IMR-90 (cell line): ENCODE measurements around the gene ZW10. TPM values are rescaled to one million over a fixed set of nuclear protein-coding genes. Genes with fewer than 3 reads are reported as not detected.

Experiments
- ATAC-seq: fragments of 200-7000 bp; cut with Tn5 transposase; 2 replicates; pipeline ENCODE4 v1.9.1; 2020; ENCODE audit warnings: low read depth, mild to moderate bottlenecking, moderate library complexity
- BruUV-seq: library from RNA; stranded (reverse); fragments of 400-500 nt; replicated peaks from 2 replicates; lab custom pipeline; 2021; lab: Mats Ljungman, UMichigan
- CTCF ChIA-PET: fragments of 300-600 bp; formaldehyde crosslinking; extraction: SDS; loops from one replicate; lab custom pipeline; 2021; ENCODE audit warnings: antibody characterized with exemption; lab: Yijun Ruan, JAX
- POLR2A ChIA-PET: fragments of 300-600 bp; sonication (Branson Sonifier 250); formaldehyde crosslinking; loops from one replicate; lab custom pipeline; 2022; ENCODE audit warnings: antibody characterized with exemption; ENCODE audit not compliant: unreplicated experiment; lab: Charles Lee
- DNase-seq: peaks from one replicate; pipeline ENCODE4 v3.0.0; 2013
- H2AFZ ChIP-seq: replicated peaks from 2 replicates; pipeline ENCODE3; 2013; ENCODE audit warnings: low read length, mild to moderate bottlenecking; ENCODE audit not compliant: poor library complexity
- H2AK5ac ChIP-seq: 2 replicates; pipeline ENCODE4 v1.6.1; 2013; ENCODE audit warnings: low read depth, low read length, inconsistent platforms
- H2AK9ac ChIP-seq: replicated peaks from 2 replicates; pipeline ENCODE3; 2013; ENCODE audit warnings: mild to moderate bottlenecking, low read depth, low read length, moderate library complexity; ENCODE audit not compliant: poor library complexity
- H2BK120ac ChIP-seq: 2 replicates; pipeline ENCODE4 v1.6.1; 2013; ENCODE audit warnings: low read depth, low read length, inconsistent platforms
- H2BK15ac ChIP-seq: 3 replicates; pipeline ENCODE4 v1.6.1; 2013; ENCODE audit warnings: low read depth, low read length, inconsistent platforms
- H2BK20ac ChIP-seq: 2 replicates; pipeline ENCODE4 v1.6.1; 2013; ENCODE audit warnings: low read depth, mild to moderate bottlenecking, inconsistent platforms, low read length, moderate library complexity
- H2BK5ac ChIP-seq: 2 replicates; pipeline ENCODE4 v1.6.1; 2013; ENCODE audit warnings: mild to moderate bottlenecking, low read depth, low read length, inconsistent platforms; ENCODE audit not compliant: poor library complexity, severe bottlenecking
- H3K14ac ChIP-seq: replicated peaks from 2 replicates; pipeline ENCODE4 v1.6.1; 2013; ENCODE audit warnings: low read depth, low read length, inconsistent platforms
- H3K18ac ChIP-seq: 2 replicates; pipeline ENCODE4 v1.6.1; 2013; ENCODE audit warnings: low read depth, low read length, control low read depth
- H3K23ac ChIP-seq: 2 replicates; pipeline ENCODE4 v1.6.1; 2013; ENCODE audit warnings: low read depth, low read length, inconsistent platforms
- H3K27ac ChIP-seq: 2 replicates; pipeline ENCODE4 v1.5.1; 2013; ENCODE audit warnings: mild to moderate bottlenecking, control low read depth, low read length; ENCODE audit not compliant: insufficient read depth
- H3K27me3 ChIP-seq: 2 replicates; pipeline ENCODE4 v1.6.1; 2013; ENCODE audit warnings: low read length; ENCODE audit not compliant: control insufficient read depth, insufficient read depth
- H3K36me3 ChIP-seq: 2 replicates; pipeline ENCODE4 v1.6.1; 2013; ENCODE audit warnings: low read length, mixed read lengths; ENCODE audit not compliant: control insufficient read depth, insufficient read depth
- H3K4ac ChIP-seq: 2 replicates; pipeline ENCODE4 v1.6.1; 2013; ENCODE audit warnings: low read depth, low read length, inconsistent platforms
- H3K4me1 ChIP-seq: 2 replicates; pipeline ENCODE4 v1.6.1; 2013; ENCODE audit warnings: low read length, mixed read lengths; ENCODE audit not compliant: control insufficient read depth, insufficient read depth
- H3K4me2 ChIP-seq: 2 replicates; pipeline ENCODE4 v1.6.1; 2013; ENCODE audit warnings: low read depth, mild to moderate bottlenecking, control low read depth, low read length, moderate library complexity
- H3K4me3 ChIP-seq: 2 replicates; pipeline ENCODE4 v1.5.1; 2013; ENCODE audit warnings: low read depth, mild to moderate bottlenecking, control low read depth, low read length, moderate library complexity; ENCODE audit not compliant: insufficient read depth
- H3K56ac ChIP-seq: 2 replicates; pipeline ENCODE4 v1.6.1; 2013; ENCODE audit warnings: low read length, inconsistent platforms; ENCODE audit not compliant: insufficient read depth; ENCODE audit errors: extremely low read depth
- H3K79me1 ChIP-seq, 2 experiments: 2 replicates each; pipeline ENCODE4 v1.6.1; 2013; ENCODE audit warnings: low read length in 2 of 2, inconsistent platforms in 1 of 2, low read depth in 1 of 2
- H3K9ac ChIP-seq: 2 replicates; pipeline ENCODE4 v1.6.1; 2013; ENCODE audit warnings: low read depth, low read length, control low read depth
- H3K9me1 ChIP-seq: 2 replicates; pipeline ENCODE4 v1.6.1; 2013; ENCODE audit warnings: low read length, inconsistent platforms; ENCODE audit not compliant: insufficient read depth
- H3K9me3 ChIP-seq: 2 replicates; pipeline ENCODE4 v1.6.1; 2013; ENCODE audit warnings: low read length; ENCODE audit not compliant: control insufficient read depth, insufficient read depth
- H4K20me1 ChIP-seq: 2 replicates; pipeline ENCODE4 v1.6.1; 2013; ENCODE audit warnings: low read length, inconsistent platforms; ENCODE audit not compliant: insufficient read depth
- H4K5ac ChIP-seq: 2 replicates; pipeline ENCODE4 v1.6.1; 2013; ENCODE audit warnings: mild to moderate bottlenecking, low read depth, low read length, control low read depth
- H4K8ac ChIP-seq, 2 experiments: 2 replicates each; pipeline ENCODE4 v1.6.1; 2013; ENCODE audit warnings: low read depth in 2 of 2, low read length in 2 of 2, control low read depth in 1 of 2, inconsistent platforms in 1 of 2
- H4K91ac ChIP-seq: 2 replicates; pipeline ENCODE4 v1.6.1; 2013; ENCODE audit warnings: low read depth, low read length, inconsistent platforms; ENCODE audit not compliant: insufficient read depth
- BHLHE40 ChIP-seq: fragments of 150-350 bp; IDR thresholded peaks from 2 replicates; pipeline ENCODE4 v1.6.1; 2016; ENCODE audit warnings: mild to moderate bottlenecking, low read depth, low read length
- CHD1 ChIP-seq: IDR thresholded peaks from 2 replicates; pipeline ENCODE4 v1.6.1; 2012; ENCODE audit warnings: low read depth, low read length, improper control_type of control experiment
- FOS ChIP-seq: fragments of 150-350 bp; IDR thresholded peaks from 2 replicates; pipeline ENCODE4 v1.6.1; 2016; ENCODE audit warnings: low read depth, low read length
- MAFK ChIP-seq: IDR thresholded peaks from 2 replicates; pipeline ENCODE4 v1.6.1; 2012; ENCODE audit warnings: low read depth, low read length, improper control_type of control experiment
- MAZ ChIP-seq: IDR thresholded peaks from 2 replicates; pipeline ENCODE4 v1.6.1; 2012; ENCODE audit warnings: low read depth, mild to moderate bottlenecking, low read length, improper control_type of control experiment, moderate library complexity, borderline replicate concordance
- POLR2A ChIP-seq: IDR thresholded peaks from 2 replicates; pipeline ENCODE4 v1.6.1; 2012; ENCODE audit warnings: mild to moderate bottlenecking, low read depth, low read length
- RAD21 ChIP-seq: IDR thresholded peaks from 2 replicates; pipeline ENCODE4 v1.6.1; 2012; ENCODE audit warnings: low read length, improper control_type of control experiment
- SMC3 ChIP-seq: fragments of 150-350 bp; IDR thresholded peaks from 2 replicates; pipeline ENCODE4 v1.6.1; 2016; ENCODE audit warnings: low read depth, mild to moderate bottlenecking, antibody characterized with exemption, low read length, moderate library complexity
- WGBS, 2 experiments: methylation state at CpG; one replicate each; pipeline versions ENCODE4 v1.1.5 to v1.1.7; 2013; ENCODE audit warnings: missing lambda C conversion rate in 2 of 2; ENCODE audit not compliant: insufficient read length in 1 of 2; ENCODE audit errors: extremely low coverage in 2 of 2; 5-methylcytosine and 5-hydroxymethylcytosine counted together
- dilution Hi-C: fragments of 300-500 bp; cut with HindIII; formaldehyde crosslinking; loops from one replicate; pipeline ENCODE4 v1.14.3; 2018; ENCODE audit warnings: low sequenced_read_pairs; ENCODE audit not compliant: unreplicated experiment
- in situ Hi-C: fragments of 300-500 bp; cut with MboI; formaldehyde crosslinking; loops from 3 replicates; pipeline ENCODE4 v1.14.3; 2019; ENCODE audit warnings: low sequenced_read_pairs, inconsistent platforms, mixed read lengths
- intact Hi-C: fragments of 100-400 bp; cut with micrococcal nuclease; formaldehyde crosslinking; loops from 2 replicates; pipeline ENCODE4 v1.10.0; 2022
- polyA plus RNA-seq, 3 experiments: library from polyadenylated mRNA; depleted of rRNA; stranded (reverse); fragments of >200 nt; gene quantifications; 2 replicates each; pipeline ENCODE4 v1.2.3, GENCODE V29; 2012; ENCODE audit warnings: low replicate concordance in 1 of 3
- total RNA-seq: library from RNA; depleted of rRNA; stranded (reverse); fragments of >200 nt; gene quantifications from 2 replicates; pipeline ENCODE4 v1.2.3, GENCODE V29; 2012
- TF ChIP-seq, protein P1 (sequence below): fragments of 150-350 bp; IDR thresholded peaks from 2 replicates; pipeline ENCODE4 v1.6.1; 2016; ENCODE audit warnings: low read depth, mild to moderate bottlenecking, low read length, moderate library complexity, borderline replicate concordance
- TF ChIP-seq, protein P2 (sequence below): conservative IDR thresholded peaks from 2 replicates; pipeline ENCODE4 v1.5.1; 2012; ENCODE audit warnings: mild to moderate bottlenecking, low read depth, low read length, improper control_type of control experiment

The ZW10 gene
- total and polyA plus RNA-seq, 2 of the 4 experiments (the other 2 are of a cell fraction) = 10.3 to 30.6 TPM

DNA sequence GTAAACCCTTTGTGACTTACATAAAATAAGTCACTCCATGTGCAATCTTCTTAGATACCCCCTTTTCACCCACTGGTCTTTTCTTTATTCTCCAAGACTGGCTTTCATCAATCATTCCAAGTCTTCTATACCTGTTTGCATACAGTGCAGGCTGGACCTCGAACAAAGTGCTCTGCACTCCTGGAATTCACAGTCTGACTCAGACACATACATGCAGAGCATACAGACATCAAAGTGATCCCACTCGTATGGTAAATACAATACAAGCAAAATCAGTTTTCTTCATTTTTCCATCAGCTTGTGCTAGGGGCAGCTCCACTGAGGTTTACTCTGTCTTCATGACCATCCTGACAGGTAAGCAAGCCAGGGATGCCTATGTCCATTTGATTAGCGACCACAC lies 50.6 kb downstream of the ZW10 start:
- no TSS peak for BruUV-seq
- Histone ChIP-seq H2BK15ac (no peak overlapping the region), H3K36me3 (no peaks in the 10 kb centered on the region), H3K4ac (no peak overlapping the region), H3K56ac (no peak overlapping the region), H4K8ac (no peak overlapping the region), H2AK5ac (no peak overlapping the region), H3K9me3 (no peaks in the 10 kb centered on the region), H3K27me3 (no peaks in the 10 kb centered on the region), H3K9me1 (no peaks in the 10 kb centered on the region), H3K4me2 (no peak overlapping the region), H4K91ac (no peak overlapping the region), H3K79me1 (no peaks in the 10 kb centered on the region), H2BK120ac (no peak overlapping the region), H4K20me1 (no peaks in the 10 kb centered on the region), H3K4me1 (no peaks in the 10 kb centered on the region), H2BK20ac (no peak overlapping the region), H3K9ac (no peak overlapping the region), H4K5ac (no peak overlapping the region), H3K14ac (no peak overlapping the region), H3K27ac (no peak overlapping the region), H2BK5ac (no peak overlapping the region), H3K18ac (no peak overlapping the region), H3K4me3 (no peak overlapping the region), H2AK9ac (no peak overlapping the region), H3K23ac (no peak overlapping the region), H2AFZ (no peak overlapping the region)
- intact Hi-C loops = loop anchor here (5.0 kb wide), 1 partner anchor 181 kb away; no protein-coding TSS in a partner anchor
- TF ChIP-seq CHD1 = no peak
- TF ChIP-seq FOS = no peak
- no peak for TF ChIP-seq MAFK
- TF ChIP-seq, protein P1, sequence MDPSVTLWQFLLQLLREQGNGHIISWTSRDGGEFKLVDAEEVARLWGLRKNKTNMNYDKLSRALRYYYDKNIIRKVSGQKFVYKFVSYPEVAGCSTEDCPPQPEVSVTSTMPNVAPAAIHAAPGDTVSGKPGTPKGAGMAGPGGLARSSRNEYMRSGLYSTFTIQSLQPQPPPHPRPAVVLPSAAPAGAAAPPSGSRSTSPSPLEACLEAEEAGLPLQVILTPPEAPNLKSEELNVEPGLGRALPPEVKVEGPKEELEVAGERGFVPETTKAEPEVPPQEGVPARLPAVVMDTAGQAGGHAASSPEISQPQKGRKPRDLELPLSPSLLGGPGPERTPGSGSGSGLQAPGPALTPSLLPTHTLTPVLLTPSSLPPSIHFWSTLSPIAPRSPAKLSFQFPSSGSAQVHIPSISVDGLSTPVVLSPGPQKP = no peak
- no peak for TF ChIP-seq RAD21
- TF ChIP-seq, protein P2, sequence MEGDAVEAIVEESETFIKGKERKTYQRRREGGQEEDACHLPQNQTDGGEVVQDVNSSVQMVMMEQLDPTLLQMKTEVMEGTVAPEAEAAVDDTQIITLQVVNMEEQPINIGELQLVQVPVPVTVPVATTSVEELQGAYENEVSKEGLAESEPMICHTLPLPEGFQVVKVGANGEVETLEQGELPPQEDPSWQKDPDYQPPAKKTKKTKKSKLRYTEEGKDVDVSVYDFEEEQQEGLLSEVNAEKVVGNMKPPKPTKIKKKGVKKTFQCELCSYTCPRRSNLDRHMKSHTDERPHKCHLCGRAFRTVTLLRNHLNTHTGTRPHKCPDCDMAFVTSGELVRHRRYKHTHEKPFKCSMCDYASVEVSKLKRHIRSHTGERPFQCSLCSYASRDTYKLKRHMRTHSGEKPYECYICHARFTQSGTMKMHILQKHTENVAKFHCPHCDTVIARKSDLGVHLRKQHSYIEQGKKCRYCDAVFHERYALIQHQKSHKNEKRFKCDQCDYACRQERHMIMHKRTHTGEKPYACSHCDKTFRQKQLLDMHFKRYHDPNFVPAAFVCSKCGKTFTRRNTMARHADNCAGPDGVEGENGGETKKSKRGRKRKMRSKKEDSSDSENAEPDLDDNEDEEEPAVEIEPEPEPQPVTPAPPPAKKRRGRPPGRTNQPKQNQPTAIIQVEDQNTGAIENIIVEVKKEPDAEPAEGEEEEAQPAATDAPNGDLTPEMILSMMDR = no peak
- no peak for TF ChIP-seq BHLHE40
- TF ChIP-seq POLR2A = no peak
- TF ChIP-seq MAZ = no peak
- TF ChIP-seq SMC3 = no peak
- in situ Hi-C loops = no loop called here
- WGBS, 2 experiments = 88% methylated on average over 2 of the region's 3 CpGs; no CpG with 5 or more reads in 1 of the 2 experiments
- CTCF ChIA-PET = interaction anchor here (0.6 kb wide), 1 partner anchor 17 kb away, joined by 5 read pairs; no protein-coding TSS in a partner anchor
- dilution Hi-C loops = no loop called here
- no peak for ATAC-seq
- DNase-seq = no peak
- POLR2A ChIA-PET = no interaction called here
